Esophagus muscularis mucosa (tissue), 4 donors: ENCODE results near the gene CEP68. TPM values are rescaled to one million over a fixed set of nuclear protein-coding genes. Genes with fewer than 3 reads are reported as not detected.

Experiments used
- DNase-seq: peaks from one replicate; pipeline ENCODE4 v3.0.0-alpha.2; 2017; ENCODE audit errors: extremely low spot score
- H3K27ac ChIP-seq, 4 donors: fragments of 200-600 bp; sonication (generic); replicated peaks in 1 of 4; 1 replicate in 3 of 4; 2 replicates in 1 of 4; pipeline ENCODE4 v1.5.1; 2016 to 2019; ENCODE audit warnings: mild to moderate bottlenecking in 1 of 4
- H3K27me3 ChIP-seq, 4 donors: fragments of 200-600 bp; sonication (generic); one replicate each; pipeline versions ENCODE4 v1.5.1 to v1.6.0; 2016 to 2019
- H3K36me3 ChIP-seq, 4 donors: fragments of 200-600 bp; sonication (generic); one replicate each; pipeline ENCODE4 v1.5.1; 2016 to 2019
- H3K4me1 ChIP-seq, 4 donors: fragments of 200-600 bp; sonication (generic); one replicate each; pipeline ENCODE4 v1.5.1; 2016 to 2019
- H3K4me3 ChIP-seq, 4 donors: fragments of 200-600 bp; sonication (generic); 1 replicate in 2 of 4; 2 replicates in 2 of 4; pipeline ENCODE4 v1.5.1; 2016 to 2019; ENCODE audit warnings: mild to moderate bottlenecking in 4 of 4, moderate library complexity in 1 of 4
- H3K9me3 ChIP-seq, 4 donors: fragments of 200-600 bp; sonication (generic); 1 replicate in 3 of 4; 2 replicates in 1 of 4; pipeline ENCODE4 v1.5.1; 2016 to 2019
- EP300 ChIP-seq: sonication (generic); formaldehyde crosslinking; IDR thresholded peaks from one replicate; pipeline ENCODE4 v1.6.1; 2017; ENCODE audit warnings: antibody characterized with exemption
- POLR2A ChIP-seq: fragments of 450-650 bp; IDR thresholded peaks from one replicate; pipeline ENCODE4 v1.6.1; 2017; ENCODE audit warnings: antibody characterized with exemption, moderate library complexity, mild to moderate bottlenecking, low read depth
- POLR2AphosphoS5 ChIP-seq, 2 donors: sonication (generic); formaldehyde crosslinking; IDR thresholded peaks; one replicate each; pipeline ENCODE4 v1.6.1; 2017; ENCODE audit warnings: antibody characterized with exemption in 2 of 2
- WGBS: methylation state at CpG from one replicate; pipeline ENCODE4 v1.1.5; 2018; 5-methylcytosine and 5-hydroxymethylcytosine counted together
- intact Hi-C: fragments of 100-400 bp; cut with DNase I; formaldehyde crosslinking; loops from one replicate; pipeline ENCODE4 v1.15.1; 2023
- total RNA-seq, 4 donors: library from RNA; depleted of rRNA; stranded (reverse); fragments of >200 nt; gene quantifications; one replicate each; pipeline versions ENCODE4 v1.1.0 to v1.2.1, GENCODE V29; 2016
- TF ChIP-seq, protein P1 (sequence below), 3 experiments: fragments of 200-600 bp in 2 of 3; fragments of 450-650 bp in 1 of 3; sonication (generic) in 2 of 3; IDR thresholded peaks; one replicate each; pipeline ENCODE4 v1.5.1; 2017 to 2019; ENCODE audit warnings: antibody characterized with exemption in 3 of 3, mild to moderate bottlenecking in 2 of 3, moderate library complexity in 1 of 3

CEP68 gene
- total RNA-seq, 4 donors from 2014 or later, result 21.6 to 39.3 (median 28.6) TPM

DNA sequence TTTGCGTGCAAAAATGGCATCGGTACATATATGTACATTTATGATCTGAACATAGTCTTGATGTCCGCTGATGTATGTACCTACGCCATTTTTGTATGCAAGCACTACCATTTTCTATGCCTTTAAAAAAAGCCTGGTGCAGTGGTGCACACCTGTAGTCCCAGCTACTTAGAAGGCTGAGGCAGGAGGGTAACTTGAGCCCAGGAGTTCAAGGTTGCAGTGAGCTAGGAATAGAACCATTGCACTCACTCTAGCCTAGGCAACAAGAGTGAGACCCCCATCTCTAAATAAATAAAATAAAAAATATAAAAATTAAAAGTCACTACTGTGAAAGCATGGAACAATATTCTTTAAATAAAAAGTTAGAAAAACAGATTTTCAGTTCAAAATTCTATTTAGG, 57.0 kb downstream of the CEP68 start:
- DNase-seq, result no peak
- H3K4me1 ChIP-seq, result peaks cover 7 to 53% (median 52%) of the 10 kb centered on the region in 4 donors
- no peaks in the 10 kb centered on the region for H3K9me3 ChIP-seq
- peaks cover 0 to 4% (median 0%) of the 10 kb centered on the region in 4 donors for H3K36me3 ChIP-seq
- H3K4me3 ChIP-seq, result no peak overlapping the region
- no peak for TF ChIP-seq POLR2A
- no peak for TF ChIP-seq POLR2AphosphoS5 (IDR thresholded peaks at IDR 0.05)
- no peak for TF ChIP-seq EP300
- TF ChIP-seq, protein P1, sequence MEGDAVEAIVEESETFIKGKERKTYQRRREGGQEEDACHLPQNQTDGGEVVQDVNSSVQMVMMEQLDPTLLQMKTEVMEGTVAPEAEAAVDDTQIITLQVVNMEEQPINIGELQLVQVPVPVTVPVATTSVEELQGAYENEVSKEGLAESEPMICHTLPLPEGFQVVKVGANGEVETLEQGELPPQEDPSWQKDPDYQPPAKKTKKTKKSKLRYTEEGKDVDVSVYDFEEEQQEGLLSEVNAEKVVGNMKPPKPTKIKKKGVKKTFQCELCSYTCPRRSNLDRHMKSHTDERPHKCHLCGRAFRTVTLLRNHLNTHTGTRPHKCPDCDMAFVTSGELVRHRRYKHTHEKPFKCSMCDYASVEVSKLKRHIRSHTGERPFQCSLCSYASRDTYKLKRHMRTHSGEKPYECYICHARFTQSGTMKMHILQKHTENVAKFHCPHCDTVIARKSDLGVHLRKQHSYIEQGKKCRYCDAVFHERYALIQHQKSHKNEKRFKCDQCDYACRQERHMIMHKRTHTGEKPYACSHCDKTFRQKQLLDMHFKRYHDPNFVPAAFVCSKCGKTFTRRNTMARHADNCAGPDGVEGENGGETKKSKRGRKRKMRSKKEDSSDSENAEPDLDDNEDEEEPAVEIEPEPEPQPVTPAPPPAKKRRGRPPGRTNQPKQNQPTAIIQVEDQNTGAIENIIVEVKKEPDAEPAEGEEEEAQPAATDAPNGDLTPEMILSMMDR (IDR thresholded peaks at IDR 0.05), result no peak
- H3K27me3 ChIP-seq, result no peaks in the 10 kb centered on the region
- intact Hi-C loops, result no loop called here
- no peak overlapping the region for H3K27ac ChIP-seq
- WGBS, result 96% methylated on average over 4 of the region's 4 CpGs

DNA sequence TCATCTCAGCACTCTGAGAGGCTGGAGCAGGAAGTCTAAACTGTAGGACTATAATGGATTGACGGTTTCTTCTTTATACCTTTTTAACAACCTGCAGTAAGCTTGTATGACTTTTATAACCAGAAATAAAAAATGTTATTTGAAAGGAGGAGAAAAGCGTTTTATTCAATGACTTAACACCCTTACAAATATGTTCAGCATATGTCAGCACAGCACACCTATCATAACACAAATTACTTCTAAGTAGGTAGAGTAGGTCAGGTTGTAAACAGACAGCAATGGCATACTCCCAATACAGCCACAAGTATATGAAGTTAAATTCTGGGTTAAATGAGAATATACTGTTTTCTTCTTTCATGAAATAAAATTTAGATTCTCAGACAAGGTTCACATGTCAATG, 57.6 kb downstream of the CEP68 start:
- intact Hi-C loops, result no loop called here
- H3K9me3 ChIP-seq, result no peaks in the 10 kb centered on the region
- H3K27ac ChIP-seq, result no peak overlapping the region
- H3K4me1 ChIP-seq, result peaks cover 11 to 59% (median 57%) of the 10 kb centered on the region in 4 donors
- DNase-seq, result no peak
- no peak overlapping the region for H3K4me3 ChIP-seq
- H3K36me3 ChIP-seq, result no peaks in the 10 kb centered on the region
- 71% methylated on average over 2 of the region's 2 CpGs for WGBS
- H3K27me3 ChIP-seq, result no peaks in the 10 kb centered on the region
- TF ChIP-seq POLR2A (no peak), POLR2AphosphoS5 (IDR thresholded peaks at IDR 0.05) (no peak), EP300 (no peak)
- TF ChIP-seq, protein P1 (IDR thresholded peaks at IDR 0.05), result no peak

DNA sequence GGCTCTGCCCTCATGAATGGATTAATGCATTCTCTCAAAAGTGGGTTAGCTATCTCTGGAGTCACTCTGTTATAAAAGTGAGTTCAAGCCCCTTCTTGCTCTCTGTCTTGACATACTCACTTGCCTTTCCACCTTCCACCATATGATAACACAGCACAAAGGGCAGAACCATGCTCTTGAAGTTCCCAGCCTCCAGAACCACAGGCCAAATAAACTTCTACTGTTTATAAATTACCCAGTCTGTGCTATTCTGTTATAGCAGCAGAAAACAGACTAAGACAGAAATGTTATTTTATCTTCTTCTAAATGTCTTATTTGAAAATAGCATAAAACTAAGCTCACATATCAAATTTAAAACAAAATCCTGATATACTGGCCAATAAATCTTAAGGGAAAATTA, 58.7 kb downstream of the CEP68 start:
- Histone ChIP-seq H3K4me1 (peaks cover 18 to 70% (median 68%) of the 10 kb centered on the region in 4 donors), H3K9me3 (no peaks in the 10 kb centered on the region), H3K4me3 (no peak overlapping the region), H3K27me3 (no peaks in the 10 kb centered on the region), H3K27ac (no peak overlapping the region), H3K36me3 (no peaks in the 10 kb centered on the region)
- intact Hi-C loops, result no loop called here
- no peak for TF ChIP-seq EP300
- TF ChIP-seq, protein P1 (IDR thresholded peaks at IDR 0.05), result no peak
- DNase-seq, result no peak

DNA sequence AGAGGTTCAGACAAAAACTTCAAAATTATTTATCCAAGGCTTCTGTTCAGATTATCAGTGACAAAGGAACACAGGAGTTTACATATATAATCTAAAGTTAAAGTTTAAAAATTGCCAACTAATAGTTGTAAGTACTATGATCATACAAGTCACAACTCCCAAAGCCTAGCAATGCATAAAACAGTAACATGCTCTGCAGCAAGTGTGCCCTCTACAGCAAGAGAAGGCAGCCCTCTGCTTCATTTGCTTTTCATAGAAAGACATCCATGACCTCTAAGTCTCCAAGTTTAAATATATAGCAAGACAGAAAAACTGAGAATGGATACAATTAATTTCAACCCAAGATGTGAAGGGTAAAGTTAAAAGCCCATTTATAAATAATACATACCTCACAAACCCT, 60.4 kb downstream of the CEP68 start:
- Histone ChIP-seq H3K4me3 (no peak overlapping the region), H3K27me3 (no peaks in the 10 kb centered on the region), H3K27ac (no peak overlapping the region), H3K4me1 (peaks cover 26 to 84% (median 79%) of the 10 kb centered on the region in 4 donors), H3K36me3 (no peaks in the 10 kb centered on the region), H3K9me3 (no peaks in the 10 kb centered on the region)
- intact Hi-C loops, result no loop called here
- DNase-seq, result no peak
- TF ChIP-seq POLR2AphosphoS5 (IDR thresholded peaks at IDR 0.05) (no peak), POLR2A (no peak), EP300 (no peak)
- TF ChIP-seq, protein P1 (IDR thresholded peaks at IDR 0.05), result no peak

DNA sequence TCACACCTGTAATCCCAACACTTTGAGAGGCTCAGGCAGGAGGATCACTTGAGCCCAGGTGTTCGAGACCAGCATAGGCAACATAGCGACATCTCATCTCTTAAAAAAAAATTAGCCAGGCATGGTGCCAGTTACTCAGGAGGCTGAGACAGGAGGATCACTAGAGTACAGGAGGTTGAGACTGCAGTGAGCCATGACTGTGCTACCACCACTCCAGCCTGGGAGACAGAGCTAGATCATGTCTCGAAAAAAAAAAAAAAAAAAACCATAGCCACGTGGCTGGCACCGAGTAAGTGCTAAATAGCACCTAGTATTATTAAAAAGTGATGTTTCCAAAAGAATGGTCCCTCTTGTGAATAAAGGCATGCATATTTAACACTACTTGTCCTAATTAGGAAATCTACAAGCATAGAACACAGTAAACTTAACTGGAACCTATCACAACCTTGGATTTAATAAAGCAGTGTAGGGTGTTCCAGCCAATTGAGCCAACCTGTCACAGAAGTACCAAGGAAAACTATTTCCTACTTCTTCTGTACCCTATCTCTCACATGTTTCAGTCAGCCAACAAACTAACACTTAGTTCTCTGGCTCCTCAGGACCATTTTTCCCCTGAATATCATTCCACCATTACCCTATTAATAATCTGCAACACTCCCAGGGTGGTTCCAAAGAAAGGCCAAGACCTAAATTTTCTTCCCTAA, 64.9 kb downstream of the CEP68 start:
- 72% methylated on average over 5 of the region's 5 CpGs for WGBS
- Histone ChIP-seq H3K27me3 (no peaks in the 10 kb centered on the region), H3K27ac (peak overlapping the region in 3 of 4 donors; percentile 20 to 45 (median 36)), H3K36me3 (no peaks in the 10 kb centered on the region), H3K4me1 (peaks cover 47 to 97% (median 91%) of the 10 kb centered on the region in 4 donors), H3K9me3 (no peaks in the 10 kb centered on the region), H3K4me3 (no peak overlapping the region)
- intact Hi-C loops, result no loop called here
- no peak for DNase-seq
- TF ChIP-seq EP300 (no peak), POLR2A (no peak), POLR2AphosphoS5 (IDR thresholded peaks at IDR 0.05) (no peak)
- TF ChIP-seq, protein P1 (IDR thresholded peaks at IDR 0.05), result no peak
